Measurements from ENCODE around the gene CD79A. TPM values are rescaled to one million over a fixed set of nuclear protein-coding genes. Genes with fewer than 3 reads are reported as not detected.

The CD79A gene
- total RNA-seq (under 0.01 and 0.17 TPM in 2 replicates), polyA plus RNA-seq (0.07 and 0.17 TPM in 2 replicates), polyA minus RNA-seq (ENCODE audit: low replicate concordance) (not detected in 2 replicates)
- 0.14 TPM in 1 of 2 replicates, not detected in the other for polyA plus RNA-seq (2012)

DNA sequence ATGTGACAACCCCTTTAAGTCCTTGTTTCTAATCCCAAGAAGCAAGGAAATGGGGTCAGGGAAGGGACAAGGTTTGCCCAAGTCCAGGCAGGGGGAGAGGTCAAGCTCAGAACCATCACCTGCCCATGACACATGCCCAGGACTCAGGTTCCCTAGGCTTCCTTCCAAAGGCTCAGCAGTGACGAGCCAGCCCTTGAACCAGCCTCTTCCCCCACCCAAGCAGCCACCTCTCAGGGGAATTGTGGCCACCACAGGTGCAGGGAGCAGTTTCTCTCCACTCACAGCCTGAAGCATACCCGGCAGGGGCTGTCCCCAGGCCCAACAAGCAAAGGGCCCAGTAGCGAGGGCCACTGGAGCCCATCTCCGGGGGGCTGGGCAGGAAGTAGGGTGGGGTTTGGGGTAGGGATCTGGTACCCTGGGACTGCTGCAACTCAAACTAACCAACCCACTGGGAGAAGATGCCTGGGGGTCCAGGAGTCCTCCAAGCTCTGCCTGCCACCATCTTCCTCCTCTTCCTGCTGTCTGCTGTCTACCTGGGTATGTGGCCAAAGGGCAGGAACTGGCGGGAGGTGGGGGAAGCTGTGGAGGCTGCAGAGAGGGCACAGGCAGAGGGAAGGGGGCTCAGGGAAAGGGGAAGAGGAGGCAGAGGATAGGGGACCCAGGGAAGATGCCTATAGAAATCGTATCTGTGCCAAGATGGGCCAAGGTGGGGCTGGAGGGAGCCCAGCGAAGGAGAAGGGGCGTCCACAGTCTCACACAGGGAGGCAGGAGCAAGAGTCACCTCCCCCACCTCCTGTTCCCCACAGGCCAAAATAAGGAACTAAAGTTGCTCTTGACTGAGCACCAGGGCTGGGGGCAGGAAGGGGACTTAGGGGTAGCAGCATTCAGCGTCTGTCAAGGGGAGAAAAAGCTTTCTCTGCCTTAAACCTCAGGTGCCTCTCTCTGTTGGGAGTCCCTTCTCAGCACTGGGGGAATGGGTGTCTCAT lies at the start of gene CD79A:
CD79A (plus strand) TSS at position 433 of the 986 bp plus-strand sequence; CDS start at position 459, 26 bp downstream.
- no peaks in the 10 kb centered on the region for H3K79me2 ChIP-seq (ENCODE audit: control insufficient read depth, insufficient read depth, low read length)
- no peak within 1 kb of the TSS for H3K4me3 ChIP-seq (replicated peaks in 1 of 4; ENCODE audit: control extremely low read depth in 1 of 4, insufficient read depth in 1 of 4, low read depth in 3 of 4, low read length in 4 of 4)
- peaks cover under 1% of the 10 kb centered on the region for H3K36me3 ChIP-seq (ENCODE audit: control insufficient read depth, insufficient read depth, low read length)
- DNase-seq (ENCODE audit: low read depth in 2 of 2): no peak
- no peaks in the 10 kb centered on the region for H3K9me3 ChIP-seq (ENCODE audit: control insufficient read depth, insufficient read depth, low read depth, low read length)
- TF ChIP-seq, protein P1, sequence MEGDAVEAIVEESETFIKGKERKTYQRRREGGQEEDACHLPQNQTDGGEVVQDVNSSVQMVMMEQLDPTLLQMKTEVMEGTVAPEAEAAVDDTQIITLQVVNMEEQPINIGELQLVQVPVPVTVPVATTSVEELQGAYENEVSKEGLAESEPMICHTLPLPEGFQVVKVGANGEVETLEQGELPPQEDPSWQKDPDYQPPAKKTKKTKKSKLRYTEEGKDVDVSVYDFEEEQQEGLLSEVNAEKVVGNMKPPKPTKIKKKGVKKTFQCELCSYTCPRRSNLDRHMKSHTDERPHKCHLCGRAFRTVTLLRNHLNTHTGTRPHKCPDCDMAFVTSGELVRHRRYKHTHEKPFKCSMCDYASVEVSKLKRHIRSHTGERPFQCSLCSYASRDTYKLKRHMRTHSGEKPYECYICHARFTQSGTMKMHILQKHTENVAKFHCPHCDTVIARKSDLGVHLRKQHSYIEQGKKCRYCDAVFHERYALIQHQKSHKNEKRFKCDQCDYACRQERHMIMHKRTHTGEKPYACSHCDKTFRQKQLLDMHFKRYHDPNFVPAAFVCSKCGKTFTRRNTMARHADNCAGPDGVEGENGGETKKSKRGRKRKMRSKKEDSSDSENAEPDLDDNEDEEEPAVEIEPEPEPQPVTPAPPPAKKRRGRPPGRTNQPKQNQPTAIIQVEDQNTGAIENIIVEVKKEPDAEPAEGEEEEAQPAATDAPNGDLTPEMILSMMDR (conservative IDR thresholded peaks at IDR 0.05 in 1 of 2, IDR thresholded peaks at IDR 0.05 in 1 of 2; ENCODE audit: low read depth in 1 of 2, low read length in 2 of 2): no peak
- no peak for TF ChIP-seq EZH2 (IDR thresholded peaks at IDR 0.05; ENCODE audit: low read length, missing control alignments)
- H3K27ac ChIP-seq (ENCODE audit: insufficient read depth, low read length): no peak within 1 kb of the TSS
- no peak within 1 kb of the TSS for H2AFZ ChIP-seq (ENCODE audit: low read length)
- H3K27me3 ChIP-seq (ENCODE audit: control insufficient read depth, insufficient read depth, low read length): peaks cover 4% of the 10 kb centered on the region
- peaks cover 3% of the 10 kb centered on the region for H4K20me1 ChIP-seq (ENCODE audit: control insufficient read depth, extremely low read depth, insufficient read depth, low read length)
- H3K9ac ChIP-seq (ENCODE audit: insufficient read depth, low read length): no peak within 1 kb of the TSS
- H3K4me2 ChIP-seq (ENCODE audit: extremely low read depth, insufficient read depth, low read length): no peak within 1 kb of the TSS
- no peaks in the 10 kb centered on the region for H3K4me1 ChIP-seq (ENCODE audit: control insufficient read depth, extremely low read depth, insufficient read depth, low read length)

DNA sequence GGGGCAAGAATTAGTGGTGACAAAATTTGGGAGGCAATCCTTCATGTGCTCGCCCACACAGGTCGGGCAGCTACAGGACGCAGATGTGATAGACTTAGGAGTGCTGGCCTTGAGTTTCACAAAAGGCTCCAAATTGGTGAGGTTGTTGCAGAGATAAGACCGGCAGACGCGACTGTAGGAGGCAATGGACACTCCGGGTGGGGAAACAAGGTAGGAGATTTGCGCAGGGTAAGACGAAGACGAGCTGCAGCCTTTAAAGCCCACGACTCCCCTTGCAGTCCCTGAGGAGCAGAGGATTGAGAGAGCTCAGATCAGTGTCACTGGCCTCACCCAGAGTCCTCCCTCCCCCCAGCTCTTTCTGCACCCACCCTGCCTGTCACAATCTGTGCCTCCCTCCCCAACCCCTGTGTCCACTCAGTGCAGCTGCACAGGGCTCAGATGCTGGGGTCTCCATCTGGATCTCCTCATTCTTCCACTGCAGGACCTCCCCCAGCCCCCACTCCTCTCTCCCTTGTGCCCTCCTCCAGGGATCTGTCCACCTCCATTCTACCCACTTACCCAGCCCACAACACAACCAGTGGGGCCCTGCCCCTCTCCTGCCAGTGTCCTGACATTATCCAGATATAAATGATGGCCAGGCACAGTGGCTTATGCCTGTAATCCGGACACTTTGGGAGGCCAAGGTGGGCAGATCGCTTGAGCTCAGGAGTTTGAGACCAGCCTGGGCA lies 38.9 kb upstream of the CD79A start:
- Histone ChIP-seq H3K27me3 (ENCODE audit: control insufficient read depth, insufficient read depth, low read length) (peaks cover 10% of the 10 kb centered on the region), H3K9ac (ENCODE audit: insufficient read depth, low read length) (no peak overlapping the region), H3K36me3 (ENCODE audit: control insufficient read depth, insufficient read depth, low read length) (no peaks in the 10 kb centered on the region), H2AFZ (ENCODE audit: low read length) (no peak overlapping the region), H3K9me3 (ENCODE audit: control insufficient read depth, insufficient read depth, low read depth, low read length) (no peaks in the 10 kb centered on the region), H3K4me2 (ENCODE audit: extremely low read depth, insufficient read depth, low read length) (no peak overlapping the region), H3K27ac (ENCODE audit: insufficient read depth, low read length) (no peak overlapping the region), H3K4me1 (ENCODE audit: control insufficient read depth, extremely low read depth, insufficient read depth, low read length) (no peaks in the 10 kb centered on the region), H3K4me3 (replicated peaks in 1 of 4; ENCODE audit: control extremely low read depth in 1 of 4, insufficient read depth in 1 of 4, low read depth in 3 of 4, low read length in 4 of 4) (no peak overlapping the region), H3K79me2 (ENCODE audit: control insufficient read depth, insufficient read depth, low read length) (no peaks in the 10 kb centered on the region), H4K20me1 (ENCODE audit: control insufficient read depth, extremely low read depth, insufficient read depth, low read length) (no peaks in the 10 kb centered on the region)
- DNase-seq (ENCODE audit: low read depth in 2 of 2): no peak
- TF ChIP-seq, protein P1 (conservative IDR thresholded peaks at IDR 0.05 in 1 of 2, IDR thresholded peaks at IDR 0.05 in 1 of 2; ENCODE audit: low read depth in 1 of 2, low read length in 2 of 2): no peak
- TF ChIP-seq EZH2 (IDR thresholded peaks at IDR 0.05; ENCODE audit: low read length, missing control alignments): no peak

DNA sequence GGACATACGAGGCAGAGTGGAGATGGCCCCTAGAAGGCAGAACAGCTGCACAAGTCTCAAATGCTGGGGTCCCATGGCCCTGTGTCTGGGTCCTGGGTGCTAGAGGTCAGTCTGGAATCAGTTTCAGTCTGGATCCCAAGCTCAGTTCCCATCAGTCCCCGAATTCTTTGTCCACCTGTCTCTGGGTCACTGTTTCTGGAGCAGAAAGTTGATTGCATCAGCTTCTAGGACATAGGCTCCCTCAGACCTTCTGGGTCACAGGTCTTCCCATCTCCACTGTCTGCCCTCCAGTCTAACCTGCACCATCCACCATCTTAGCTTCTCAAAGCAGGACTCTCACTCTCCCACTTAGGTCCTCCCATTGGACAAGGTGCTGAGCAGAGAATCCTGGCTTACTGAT lies 37.9 kb upstream of the CD79A start:
- Histone ChIP-seq H3K4me1 (ENCODE audit: control insufficient read depth, extremely low read depth, insufficient read depth, low read length) (no peaks in the 10 kb centered on the region), H3K36me3 (ENCODE audit: control insufficient read depth, insufficient read depth, low read length) (no peaks in the 10 kb centered on the region), H2AFZ (ENCODE audit: low read length) (no peak overlapping the region), H3K4me3 (replicated peaks in 1 of 4; ENCODE audit: control extremely low read depth in 1 of 4, insufficient read depth in 1 of 4, low read depth in 3 of 4, low read length in 4 of 4) (no peak overlapping the region), H4K20me1 (ENCODE audit: control insufficient read depth, extremely low read depth, insufficient read depth, low read length) (no peaks in the 10 kb centered on the region), H3K27ac (ENCODE audit: insufficient read depth, low read length) (no peak overlapping the region), H3K27me3 (ENCODE audit: control insufficient read depth, insufficient read depth, low read length) (peaks cover 10% of the 10 kb centered on the region), H3K9me3 (ENCODE audit: control insufficient read depth, insufficient read depth, low read depth, low read length) (no peaks in the 10 kb centered on the region), H3K79me2 (ENCODE audit: control insufficient read depth, insufficient read depth, low read length) (no peaks in the 10 kb centered on the region), H3K9ac (ENCODE audit: insufficient read depth, low read length) (no peak overlapping the region), H3K4me2 (ENCODE audit: extremely low read depth, insufficient read depth, low read length) (no peak overlapping the region)
- TF ChIP-seq, protein P1 (conservative IDR thresholded peaks at IDR 0.05 in 1 of 2, IDR thresholded peaks at IDR 0.05 in 1 of 2; ENCODE audit: low read depth in 1 of 2, low read length in 2 of 2): no peak
- TF ChIP-seq EZH2 (IDR thresholded peaks at IDR 0.05; ENCODE audit: low read length, missing control alignments): no peak
- DNase-seq (ENCODE audit: low read depth in 2 of 2): no peak
